Esophagus squamous epithelium (tissue), 5 donors: ENCODE results near the gene SNX1. TPM values are rescaled to one million over a fixed set of nuclear protein-coding genes. Genes with fewer than 3 reads are reported as not detected.

Experiments
- DNase-seq: peaks from one replicate; lab custom pipeline; 2025; lab: John Stamatoyannopoulos, UW
- H3K27ac ChIP-seq, 4 donors: fragments of 200-600 bp; sonication (generic); one replicate each; pipeline ENCODE4 v1.5.1; 2016 to 2019; ENCODE audit warnings: mild to moderate bottlenecking in 1 of 4
- H3K27me3 ChIP-seq, 4 donors: fragments of 200-600 bp; sonication (generic); 1 replicate in 3 of 4; 2 replicates in 1 of 4; pipeline versions ENCODE4 v1.5.1 to v1.6.0; 2017 to 2021; ENCODE audit warnings: antibody characterized with exemption in 1 of 4
- H3K36me3 ChIP-seq, 3 donors: fragments of 200-600 bp; sonication (generic); one replicate each; pipeline ENCODE4 v1.5.1; 2016 to 2019
- H3K4me1 ChIP-seq, 3 donors: fragments of 200-600 bp; sonication (generic); one replicate each; pipeline ENCODE4 v1.5.1; 2017 to 2019
- H3K4me3 ChIP-seq, 4 donors: fragments of 200-600 bp; sonication (generic); 1 replicate in 3 of 4; 2 replicates in 1 of 4; pipeline ENCODE4 v1.5.1; 2016 to 2019; ENCODE audit warnings: mild to moderate bottlenecking in 2 of 4, moderate library complexity in 1 of 4
- H3K9me3 ChIP-seq, 3 donors: fragments of 200-600 bp; sonication (generic); one replicate each; pipeline ENCODE4 v1.5.1; 2016 to 2019
- CTCF ChIP-seq, 6 experiments: fragments of 450-650 bp in 4 of 6; fragments of 200-600 bp in 2 of 6; sonication (generic) in 2 of 6; IDR thresholded peaks; one replicate each; pipeline ENCODE4 v1.5.1; 2016 to 2019; ENCODE audit warnings: antibody characterized with exemption in 6 of 6, mild to moderate bottlenecking in 4 of 6, moderate library complexity in 4 of 6
- POLR2A ChIP-seq, 4 donors: fragments of 450-650 bp; IDR thresholded peaks; one replicate each; pipeline ENCODE4 v1.6.1; 2017; ENCODE audit warnings: antibody characterized with exemption in 4 of 4, mild to moderate bottlenecking in 4 of 4, moderate library complexity in 3 of 4
- WGBS, 2 donors: methylation state at CpG; one replicate each; pipeline ENCODE4 v1.1.5; 2018; 5-methylcytosine and 5-hydroxymethylcytosine counted together
- intact Hi-C: fragments of 100-400 bp; cut with DNase I; formaldehyde crosslinking; loops from one replicate; pipeline ENCODE4 v1.15.0; 2022
- total RNA-seq, 4 donors: library from RNA; depleted of rRNA; stranded (reverse); fragments of >200 nt; gene quantifications; one replicate each; pipeline ENCODE4 v1.1.0, GENCODE V29; 2016
- donor health status: DM: yes; HTN: yes; CAD: no.

The SNX1 gene
- total RNA-seq, 4 donors from 2014 or later = 39.9 to 71.1 (median 52.0) TPM

DNA sequence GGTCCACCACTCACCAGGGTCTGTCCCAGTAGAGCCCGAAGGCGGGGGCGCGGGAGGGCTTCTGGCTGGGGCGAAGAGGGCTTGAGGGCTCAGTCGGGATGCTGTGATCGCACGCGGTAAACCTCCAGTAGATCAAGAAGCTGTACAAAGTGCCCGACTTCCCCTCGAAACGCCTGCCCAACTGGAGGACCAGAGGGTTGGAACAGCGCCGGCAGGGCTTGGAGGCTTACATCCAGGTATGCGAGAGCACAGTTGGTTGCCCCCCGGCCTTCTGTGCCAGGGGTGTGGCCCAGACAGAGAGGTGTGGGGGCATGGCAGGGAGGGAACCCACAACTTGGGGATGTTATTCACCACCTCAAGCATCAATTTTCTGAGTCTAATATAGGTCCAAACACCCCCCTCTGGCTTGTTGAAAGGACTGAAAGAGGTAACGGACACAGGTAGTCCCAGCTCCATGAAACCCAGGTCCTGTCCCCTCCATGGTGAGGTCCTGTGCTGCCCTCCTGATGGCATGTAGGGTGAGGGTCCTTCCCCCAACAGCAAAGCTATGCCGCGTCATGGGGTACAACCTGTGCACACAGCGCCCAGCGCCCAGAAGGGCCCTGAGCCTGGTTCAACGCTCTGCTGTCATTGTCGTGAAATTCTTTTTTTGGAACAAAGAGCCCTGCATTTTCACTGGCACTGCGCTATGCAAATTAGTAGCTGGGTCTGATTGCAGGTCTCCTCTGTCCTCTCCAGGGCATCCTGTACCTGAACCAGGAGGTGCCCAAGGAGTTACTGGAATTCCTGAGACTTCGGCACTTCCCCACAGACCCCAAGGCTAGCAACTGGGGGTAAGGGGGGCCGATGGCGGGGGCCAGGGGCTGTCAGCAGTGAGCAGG, 57.0 kb downstream of the SNX1 start:
- H3K27ac ChIP-seq = no peak overlapping the region
- DNase-seq = no peak
- peak overlapping the region; percentile 36 to 66 (median 47) for H3K4me3 ChIP-seq
- peaks cover 0 to 28% (median 6%) of the 10 kb centered on the region in 4 donors for H3K27me3 ChIP-seq
- WGBS, 2 donors = 25 to 41% methylated on average over 7 to 14 of the region's 27 CpGs
- peaks cover 17 to 39% (median 27%) of the 10 kb centered on the region in 3 donors for H3K4me1 ChIP-seq
- TF ChIP-seq CTCF (IDR thresholded peaks at IDR 0.05) = no peak
- TF ChIP-seq POLR2A (IDR thresholded peaks at IDR 0.05) = no peak
- H3K9me3 ChIP-seq = no peaks in the 10 kb centered on the region
- peaks cover 19 to 38% (median 28%) of the 10 kb centered on the region in 3 donors for H3K36me3 ChIP-seq
- intact Hi-C loops = loop anchor here (10.0 kb wide), 2 partner anchors 48 to 202 kb away; partner anchors contain the start of gene CSNK1G1

- no peaks in the 10 kb centered on the region for H3K9me3 ChIP-seq
- 10 to 33% methylated on average over 4 to 10 of the region's 12 CpGs for WGBS, 2 donors
- H3K4me1 ChIP-seq = peaks cover 17 to 44% (median 27%) of the 10 kb centered on the region in 3 donors
- TF ChIP-seq CTCF (IDR thresholded peaks at IDR 0.05) (peak; percentile 90 to 99 (median 94)), POLR2A (IDR thresholded peaks at IDR 0.05) (no peak)
- intact Hi-C loops = loop anchor here (10.0 kb wide), 2 partner anchors 49 to 201 kb away; partner anchors contain the start of gene CSNK1G1
- peak overlapping the region in 1 of 4 donors; percentile 21 for H3K4me3 ChIP-seq
- H3K27me3 ChIP-seq = peaks cover 0 to 28% (median 6%) of the 10 kb centered on the region in 4 donors
- peak overlapping the region in 3 of 4 donors; percentile 16 to 39 (median 23) for H3K27ac ChIP-seq
- DNase-seq = peak; percentile 67
- H3K36me3 ChIP-seq = peaks cover 29 to 48% (median 38%) of the 10 kb centered on the region in 3 donors
Measured at GRCh38 chr15:64153480-64154367, 57.9 kb downstream of the SNX1 start.

DNA sequence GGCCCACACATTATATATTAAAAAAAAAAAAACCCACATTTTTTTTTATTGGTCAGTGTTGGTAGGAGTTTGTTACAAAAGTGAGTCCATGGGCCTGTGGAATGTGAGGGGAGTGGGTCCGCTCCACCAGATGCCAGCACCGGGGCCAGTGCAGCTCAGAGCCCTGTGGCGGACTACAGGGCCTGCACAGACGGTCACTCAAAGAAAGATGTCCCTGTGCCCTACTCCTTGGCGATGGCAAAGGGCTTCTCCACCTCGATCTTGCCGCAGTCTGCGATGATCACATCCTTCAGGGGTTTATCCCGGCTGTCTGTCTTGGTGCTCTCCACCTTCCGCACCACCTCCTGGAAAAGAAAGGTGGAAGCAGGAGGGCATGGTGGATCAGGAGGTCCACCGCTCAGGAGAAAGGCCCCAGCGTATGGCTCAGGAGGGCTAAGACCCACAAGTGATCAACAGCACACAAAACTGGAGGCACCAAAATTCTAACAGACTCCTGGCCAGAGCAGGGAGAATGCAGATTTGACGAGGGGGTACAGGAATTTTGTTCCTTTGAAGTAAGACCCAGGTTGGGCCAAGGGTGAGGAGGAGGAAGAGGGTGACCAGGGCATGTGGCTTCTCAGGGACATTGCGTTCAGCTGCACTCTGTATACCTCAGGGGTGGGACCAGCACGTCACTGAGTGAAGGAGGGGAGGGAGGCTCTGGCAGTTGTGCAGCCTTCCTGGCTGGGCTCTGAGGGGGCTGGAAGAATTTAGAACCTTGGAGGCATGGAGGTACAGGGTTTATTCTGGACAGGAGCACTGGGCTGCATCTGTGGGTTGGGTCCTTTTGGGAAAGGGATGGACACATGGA, 60.2 kb downstream of the SNX1 start:
- TF ChIP-seq POLR2A (IDR thresholded peaks at IDR 0.05) (no peak), CTCF (IDR thresholded peaks at IDR 0.05) (no peak)
- intact Hi-C loops = loop anchor here (10.0 kb wide), 2 partner anchors 51 to 199 kb away; partner anchors contain the start of gene CSNK1G1
- Histone ChIP-seq H3K4me3 (no peak overlapping the region), H3K27ac (no peak overlapping the region), H3K4me1 (peaks cover 22 to 61% (median 38%) of the 10 kb centered on the region in 3 donors), H3K9me3 (no peaks in the 10 kb centered on the region), H3K36me3 (peaks cover 50 to 71% (median 59%) of the 10 kb centered on the region in 3 donors), H3K27me3 (peaks cover 0 to 25% (median 6%) of the 10 kb centered on the region in 4 donors)
- WGBS, 2 donors = 78 to 86% methylated on average over 8 of the region's 15 CpGs
- DNase-seq = no peak

GRCh38 chr15:64156652-64157331, 61.0 kb downstream of the SNX1 start:
- DNase-seq = no peak
- Histone ChIP-seq H3K27ac (no peak overlapping the region), H3K27me3 (peaks cover 0 to 17% (median 4%) of the 10 kb centered on the region in 4 donors), H3K4me3 (no peak overlapping the region), H3K4me1 (peaks cover 21 to 61% (median 40%) of the 10 kb centered on the region in 3 donors), H3K9me3 (no peaks in the 10 kb centered on the region), H3K36me3 (peaks cover 50 to 79% (median 64%) of the 10 kb centered on the region in 3 donors)
- intact Hi-C loops = loop anchor here (10.0 kb wide), 2 partner anchors 52 to 198 kb away; partner anchors contain the start of gene CSNK1G1
- 90 to 92% methylated on average over 4 to 9 of the region's 16 CpGs for WGBS, 2 donors
- no peak for TF ChIP-seq CTCF (IDR thresholded peaks at IDR 0.05)
